ENCODE measurements around the gene CUL4A.

Gene CUL4A

GRCh38 chr13:113304121-113304520 is 94.7 kb downstream of the CUL4A start:
- H4K20me1 ChIP-seq (ENCODE audit: insufficient read depth, low read length) = peaks cover 6% of the 10 kb centered on the region; the same call in 1 of the 2 replicates
- H3K4me2 ChIP-seq (ENCODE audit: low read depth, low read length) = no peak overlapping the region
- no peaks in the 10 kb centered on the region for H3K4me1 ChIP-seq (ENCODE audit: low read length)
- DNase-seq = no peak
- H3K9me3 ChIP-seq (replicated peaks; ENCODE audit: insufficient read depth, low read length) = no peaks in the 10 kb centered on the region
- peaks cover 92% of the 10 kb centered on the region for H3K79me2 ChIP-seq (ENCODE audit: low read length)
- H3K27me3 ChIP-seq (replicated peaks; ENCODE audit: insufficient read depth, low read length) = no peaks in the 10 kb centered on the region
- H2AFZ ChIP-seq (ENCODE audit: low read length) = no peak overlapping the region
- no peak overlapping the region for H3K27ac ChIP-seq (ENCODE audit: low read length)
- H3K4me3 ChIP-seq (ENCODE audit: low read length) = no peak overlapping the region
- TF ChIP-seq CTCF (IDR thresholded peaks at IDR 0.05; ENCODE audit: low read length) (no peak), EZH2 (optimal IDR thresholded peaks at IDR 0.05; ENCODE audit: low read depth, low read length) (no peak), EZH2phosphoT487 (IDR thresholded peaks at IDR 0.05; ENCODE audit: low read length) (no peak)
- H3F3A ChIP-seq (ENCODE audit: insufficient read depth, low read length) = no peaks in the 10 kb centered on the region
- no peaks in the 10 kb centered on the region for H3K36me3 ChIP-seq (replicated peaks; ENCODE audit: insufficient read depth, low read length)
- no peaks in the 10 kb centered on the region for H3K9me2 ChIP-seq (replicated peaks; ENCODE audit: insufficient read depth, low read length)
- no peak overlapping the region for H3K9ac ChIP-seq (ENCODE audit: low read length)

GRCh38 chr13:113305208-113305607 is 95.8 kb downstream of the CUL4A start:
- Histone ChIP-seq H3K9me2 (replicated peaks; ENCODE audit: insufficient read depth, low read length) (no peaks in the 10 kb centered on the region), H2AFZ (ENCODE audit: low read length) (no peak overlapping the region), H3F3A (ENCODE audit: insufficient read depth, low read length) (no peaks in the 10 kb centered on the region), H3K4me3 (ENCODE audit: low read length) (no peak overlapping the region), H3K27ac (ENCODE audit: low read length) (no peak overlapping the region), H3K9me3 (replicated peaks; ENCODE audit: insufficient read depth, low read length) (no peaks in the 10 kb centered on the region), H3K79me2 (ENCODE audit: low read length) (peaks cover 88% of the 10 kb centered on the region), H3K9ac (ENCODE audit: low read length) (no peak overlapping the region), H3K4me1 (ENCODE audit: low read length) (no peaks in the 10 kb centered on the region), H3K36me3 (replicated peaks; ENCODE audit: insufficient read depth, low read length) (no peaks in the 10 kb centered on the region), H3K27me3 (replicated peaks; ENCODE audit: insufficient read depth, low read length) (no peaks in the 10 kb centered on the region), H3K4me2 (ENCODE audit: low read depth, low read length) (no peak overlapping the region), H4K20me1 (ENCODE audit: insufficient read depth, low read length) (peaks cover 6% of the 10 kb centered on the region; the same call in 1 of the 2 replicates)
- no peak for DNase-seq
- TF ChIP-seq EZH2 (optimal IDR thresholded peaks at IDR 0.05; ENCODE audit: low read depth, low read length) = no peak
- no peak for TF ChIP-seq EZH2phosphoT487 (IDR thresholded peaks at IDR 0.05; ENCODE audit: low read length)
- no peak for TF ChIP-seq CTCF (IDR thresholded peaks at IDR 0.05; ENCODE audit: low read length)

GRCh38 chr13:113307491-113307890 is 98.1 kb downstream of the CUL4A start:
- H4K20me1 ChIP-seq (ENCODE audit: insufficient read depth, low read length) = peaks cover 6% of the 10 kb centered on the region; the same call in 1 of the 2 replicates
- H3F3A ChIP-seq (ENCODE audit: insufficient read depth, low read length) = no peaks in the 10 kb centered on the region
- no peaks in the 10 kb centered on the region for H3K9me2 ChIP-seq (replicated peaks; ENCODE audit: insufficient read depth, low read length)
- H3K9me3 ChIP-seq (replicated peaks; ENCODE audit: insufficient read depth, low read length) = no peaks in the 10 kb centered on the region
- no peak overlapping the region for H3K4me3 ChIP-seq (ENCODE audit: low read length)
- no peaks in the 10 kb centered on the region for H3K36me3 ChIP-seq (replicated peaks; ENCODE audit: insufficient read depth, low read length)
- H3K4me1 ChIP-seq (ENCODE audit: low read length) = no peaks in the 10 kb centered on the region
- H3K4me2 ChIP-seq (ENCODE audit: low read depth, low read length) = no peak overlapping the region
- peaks cover 79% of the 10 kb centered on the region for H3K79me2 ChIP-seq (ENCODE audit: low read length)
- DNase-seq = no peak
- H3K9ac ChIP-seq (ENCODE audit: low read length) = no peak overlapping the region
- H2AFZ ChIP-seq (ENCODE audit: low read length) = no peak overlapping the region
- no peak overlapping the region for H3K27ac ChIP-seq (ENCODE audit: low read length)
- no peak for TF ChIP-seq CTCF (IDR thresholded peaks at IDR 0.05; ENCODE audit: low read length)
- TF ChIP-seq EZH2 (optimal IDR thresholded peaks at IDR 0.05; ENCODE audit: low read depth, low read length) = no peak
- TF ChIP-seq EZH2phosphoT487 (IDR thresholded peaks at IDR 0.05; ENCODE audit: low read length) = no peak
- no peaks in the 10 kb centered on the region for H3K27me3 ChIP-seq (replicated peaks; ENCODE audit: insufficient read depth, low read length)

All from MM.1S (cell line).